DMS79 (cell line): ENCODE data around the gene ZYG11A.
"Not testable (repeated sequence)": the region's sequence is repeated elsewhere in the genome, so short reads cannot be mapped to it uniquely, and the experiment has no call there.

ENCODE experiments used
- DNase-seq: peaks from one replicate; lab custom pipeline; 2025; lab: John Stamatoyannopoulos, UW

Gene ZYG11A

DNA sequence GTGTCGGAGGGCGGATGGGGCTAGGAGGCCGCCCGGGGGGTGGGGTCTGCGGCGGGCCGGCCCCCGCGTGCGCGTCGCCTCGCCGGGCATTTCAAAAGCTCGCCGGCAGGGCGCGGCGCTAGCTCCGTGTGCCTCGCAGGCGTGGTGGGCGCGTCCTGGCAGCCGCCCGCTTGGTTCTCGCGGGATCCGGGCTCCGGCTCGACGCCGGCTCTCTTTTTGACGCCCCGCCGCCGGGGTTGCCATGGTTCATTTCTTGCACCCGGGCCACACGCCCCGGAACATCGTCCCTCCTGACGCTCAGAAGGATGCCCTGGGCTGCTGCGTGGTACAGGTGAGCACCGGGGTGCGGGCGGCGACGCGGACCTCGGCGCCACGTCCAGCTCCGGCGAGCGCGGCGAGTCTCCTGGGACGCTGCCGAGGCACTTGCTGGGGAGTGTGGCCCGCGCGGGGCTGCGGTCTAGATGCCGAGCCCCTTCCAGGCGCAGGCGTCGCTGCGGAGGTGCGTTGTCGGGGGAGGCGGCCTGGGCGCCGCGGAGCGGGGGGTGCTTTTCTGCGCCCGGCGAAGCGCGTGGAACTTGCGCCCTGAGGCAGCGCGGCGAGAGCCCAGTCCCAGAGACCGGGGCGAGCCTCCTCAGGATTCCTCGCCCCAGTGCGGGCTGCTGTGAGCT, at the start of gene ZYG11A:
Gene ZYG11A, plus strand, starts transcription at position 118 of the 668 bp plus-strand sequence. Its CDS starts 124 bp downstream, at position 242.
- peak; percentile 64 for DNase-seq

DNA sequence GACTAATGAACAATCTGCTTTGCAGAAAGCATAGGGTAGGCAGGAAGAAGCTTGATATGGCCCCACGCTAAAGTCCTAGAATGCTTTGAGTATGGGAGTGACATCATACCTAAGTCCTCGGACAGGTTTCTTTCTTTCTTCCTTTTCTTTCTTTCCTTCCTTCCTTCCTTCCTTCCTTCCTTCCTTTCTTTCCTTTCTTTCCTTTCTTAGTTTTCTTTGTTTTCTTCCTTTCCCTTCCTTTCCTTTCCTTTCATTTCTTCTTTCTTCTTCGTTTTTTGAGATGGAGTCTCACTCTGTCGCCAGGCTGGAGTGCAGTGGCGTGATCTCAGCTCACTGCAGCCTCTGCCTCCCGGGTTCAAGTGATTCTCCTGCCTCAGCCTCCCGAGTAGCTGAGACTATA, 48.8 kb upstream of the ZYG11A start:
- DNase-seq = not testable (repeated sequence)

GRCh38 chr1:52795464-52795863, 47.1 kb upstream of the ZYG11A start:
- no peak for DNase-seq

GRCh38 chr1:52798331-52798730, 44.2 kb upstream of the ZYG11A start:
- no peak for DNase-seq

- DNase-seq = no peak
Observed at GRCh38 chr1:52801011-52801410, 41.5 kb upstream of the ZYG11A start.

- DNase-seq = not testable (repeated sequence)
Observed at GRCh38 chr1:52804083-52804482, 38.5 kb upstream of the ZYG11A start.

GRCh38 chr1:52814465-52814864, 28.1 kb upstream of the ZYG11A start:
- DNase-seq = no peak

DNA sequence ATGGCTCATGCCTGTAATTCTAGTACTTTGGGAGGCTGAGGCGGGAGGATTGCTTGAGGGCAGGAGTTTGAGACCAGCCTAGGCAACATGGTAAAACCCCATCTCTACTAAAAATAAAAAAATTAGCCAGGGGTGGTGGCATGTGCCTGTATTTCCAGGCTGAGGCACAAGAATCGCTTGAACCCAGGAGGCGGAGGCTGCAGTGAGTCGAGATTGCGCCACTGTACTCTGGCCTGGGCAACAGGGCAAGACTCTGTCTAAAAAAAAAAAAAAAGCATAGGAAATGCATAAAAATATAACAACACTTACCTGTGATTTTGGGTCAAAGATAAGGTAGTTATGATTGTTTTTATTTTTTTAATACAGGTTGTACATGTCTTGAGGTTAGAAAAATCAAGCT, 21.7 kb upstream of the ZYG11A start:
- not testable (repeated sequence) for DNase-seq

GRCh38 chr1:52825868-52826267, 16.7 kb upstream of the ZYG11A start:
- DNase-seq = no peak

- DNase-seq = no peak
Observed at GRCh38 chr1:52834798-52835197, 7.8 kb upstream of the ZYG11A start.

- no peak for DNase-seq
Observed at GRCh38 chr1:52836035-52836434, 6.5 kb upstream of the ZYG11A start.

DNA sequence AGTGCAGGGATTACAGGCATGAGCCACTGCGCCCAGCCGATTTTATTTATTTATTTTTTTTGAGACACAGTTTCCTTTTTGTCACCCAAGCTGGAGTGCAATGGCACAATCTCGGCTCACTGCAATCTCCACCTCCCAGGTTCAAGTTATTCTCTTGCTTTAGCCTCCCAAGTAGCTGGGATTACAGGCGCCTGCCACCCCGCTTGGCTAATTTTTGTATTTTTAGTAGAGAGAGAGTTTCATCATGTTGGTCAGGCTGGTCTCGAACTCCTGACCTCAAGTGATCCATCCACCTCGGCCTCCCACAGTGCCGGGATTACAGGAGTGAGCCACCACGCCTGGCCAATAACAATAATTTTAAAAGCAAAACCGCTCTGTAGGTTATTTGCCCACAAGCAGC, 3.4 kb upstream of the ZYG11A start:
- DNase-seq = not testable (repeated sequence)

GRCh38 chr1:52845119-52845518, 2.6 kb downstream of the ZYG11A start:
- DNase-seq = not testable (repeated sequence)

DNA sequence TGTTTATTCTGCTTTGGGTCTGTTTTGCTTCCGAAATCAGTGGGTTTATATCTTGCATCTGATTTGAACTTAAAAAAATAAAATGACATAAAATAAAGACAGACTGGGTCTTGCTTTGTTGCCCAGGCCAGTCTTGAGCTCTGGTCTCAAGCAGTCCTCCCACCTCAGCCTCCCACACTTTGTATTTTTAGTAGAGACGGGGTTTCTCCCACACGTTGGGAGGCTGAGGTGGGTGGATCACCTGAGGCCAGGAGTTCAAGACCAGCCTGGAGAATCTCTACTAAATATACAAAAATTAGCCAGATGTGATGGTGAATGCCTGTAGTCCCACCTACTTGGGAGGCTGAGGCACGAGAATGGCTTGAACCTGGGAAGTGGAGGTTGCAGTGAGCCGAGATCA, 5.9 kb downstream of the ZYG11A start:
- DNase-seq = no peak

DNA sequence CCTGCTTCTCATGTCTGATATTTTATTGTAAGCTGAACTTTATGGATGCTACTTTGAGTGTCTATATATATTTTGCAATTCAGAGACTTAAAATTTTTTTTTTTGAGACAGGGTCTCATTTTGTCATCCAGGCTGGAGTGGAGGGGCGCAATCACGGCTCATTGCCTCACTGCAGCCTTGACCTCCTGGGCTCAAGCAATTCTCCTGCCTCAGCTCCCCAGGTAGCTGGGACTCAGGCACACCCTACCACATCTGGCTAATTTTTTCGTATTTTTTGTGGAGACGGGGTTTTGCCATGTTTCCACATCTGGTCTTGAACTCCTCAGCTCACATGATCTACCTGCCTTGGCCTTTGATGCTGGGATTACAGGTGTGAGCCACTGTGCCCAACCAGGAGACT, 8.4 kb downstream of the ZYG11A start:
- no peak for DNase-seq

DNA sequence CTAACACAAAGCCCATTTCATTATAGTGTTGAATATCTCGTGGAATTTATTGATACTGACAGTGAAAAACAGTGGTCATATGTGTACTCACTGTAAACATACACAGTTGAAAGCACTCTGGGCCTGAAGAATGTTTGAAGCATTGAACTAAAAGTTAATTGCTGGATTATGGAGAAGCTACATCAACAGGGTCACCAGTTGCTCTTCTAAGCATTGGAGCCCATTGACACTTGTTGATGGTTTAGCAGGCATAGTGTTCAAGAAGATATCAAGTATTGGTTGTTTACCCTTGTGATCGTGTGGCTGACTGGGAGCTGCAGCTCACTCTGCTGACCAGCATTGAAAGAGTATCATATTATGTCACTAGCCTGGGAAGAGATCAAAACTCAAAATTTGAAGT, 10.3 kb downstream of the ZYG11A start:
- no peak for DNase-seq

- no peak for DNase-seq
Observed at GRCh38 chr1:52855584-52855983, 13.0 kb downstream of the ZYG11A start.

DNA sequence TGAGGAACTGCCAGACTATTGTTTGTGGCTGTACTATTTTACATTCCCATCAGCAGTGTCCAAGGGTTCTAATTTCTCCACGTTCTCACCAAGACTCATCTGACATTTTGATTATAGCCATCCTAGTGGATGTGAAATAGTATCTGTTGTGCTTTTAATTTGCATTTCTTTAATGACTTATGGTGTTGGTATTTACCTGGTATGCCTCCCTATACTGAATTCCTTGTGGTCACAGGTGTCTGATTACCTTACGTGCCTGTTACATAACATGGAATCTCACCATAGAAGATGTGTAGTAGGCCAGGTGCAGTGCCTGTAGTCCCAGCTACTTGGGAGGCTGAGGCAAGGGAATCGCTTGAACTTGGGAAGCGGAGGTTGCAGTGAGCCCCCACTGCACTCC, 13.5 kb downstream of the ZYG11A start:
- no peak for DNase-seq

DNA sequence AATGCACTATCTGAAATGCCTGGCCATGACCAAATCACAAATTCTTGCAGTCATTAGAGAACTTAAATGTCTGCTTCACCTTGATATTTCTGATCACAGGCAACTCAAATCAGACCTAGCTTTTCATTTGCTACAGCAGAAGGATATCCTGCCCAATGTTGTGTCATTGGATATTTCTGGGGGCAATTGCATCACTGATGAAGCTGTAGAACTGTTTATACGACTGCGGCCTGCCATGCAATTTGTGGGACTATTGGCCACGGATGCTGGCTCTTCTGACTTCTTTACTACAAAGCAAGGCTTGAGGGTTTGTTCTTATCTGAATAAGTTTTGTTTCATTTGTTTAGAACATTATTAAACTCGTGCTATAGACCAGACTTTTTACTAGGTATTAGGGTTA, 14.9 kb downstream of the ZYG11A start:
- DNase-seq = no peak

DNA sequence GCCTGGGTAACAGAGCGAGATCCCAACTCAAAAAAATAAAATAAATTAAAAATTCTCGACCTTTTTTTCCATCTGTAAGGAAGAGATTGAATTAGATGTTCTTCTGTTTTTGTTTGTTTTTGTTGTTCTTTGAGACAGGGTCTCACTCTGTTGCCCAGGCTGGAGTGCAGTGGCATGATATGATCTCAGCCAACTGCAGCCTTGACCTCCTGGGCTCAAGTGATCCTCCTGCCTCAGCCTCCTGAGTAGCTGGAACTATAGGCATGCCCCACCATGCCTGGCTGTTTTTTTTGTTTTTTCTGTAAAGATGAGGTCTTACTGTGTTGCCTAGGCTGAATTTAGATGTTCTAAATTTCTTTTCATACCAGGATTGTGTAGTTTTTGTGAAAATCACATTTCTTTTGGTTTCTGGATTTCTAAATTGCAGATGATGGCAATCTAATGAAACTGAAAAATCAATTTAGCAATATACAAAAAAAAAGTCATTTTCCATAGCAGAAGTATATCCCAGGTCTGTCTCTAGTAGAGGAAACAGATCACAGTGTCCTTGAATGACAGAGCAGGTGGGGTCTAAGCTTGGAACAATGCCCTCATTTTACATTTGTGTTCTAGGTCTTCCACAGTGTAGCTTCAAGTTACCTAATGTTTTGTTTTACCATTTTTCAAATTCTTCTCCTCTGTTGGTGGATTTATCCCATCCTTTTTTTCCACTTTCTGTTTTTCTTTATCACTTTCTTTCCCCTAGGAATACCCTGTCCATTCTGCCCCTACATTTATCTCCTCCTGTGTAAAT, 20.3 kb downstream of the ZYG11A start:
- DNase-seq = no peak

- DNase-seq = no peak
Observed at GRCh38 chr1:52867087-52867863, 24.7 kb downstream of the ZYG11A start.

DNA sequence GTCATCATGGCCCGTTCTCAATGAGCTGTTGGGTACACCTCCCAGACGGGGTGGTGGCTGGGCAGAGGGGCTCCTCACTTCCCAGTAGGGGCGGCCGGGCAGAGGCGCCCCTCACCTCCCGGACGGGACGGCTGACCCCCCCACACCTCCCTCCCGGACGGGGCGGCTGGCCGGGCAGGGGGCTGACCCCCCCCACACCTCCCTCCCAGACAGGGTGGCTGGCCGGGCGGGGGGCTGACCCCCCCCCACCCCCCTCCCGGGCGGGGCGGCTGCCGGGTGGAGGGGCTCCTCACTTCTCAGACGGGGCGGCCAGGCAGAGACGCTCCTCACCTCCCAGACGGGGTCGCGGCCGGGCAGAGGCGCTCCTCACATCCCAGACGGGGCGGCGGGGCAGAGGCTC, 27.2 kb downstream of the ZYG11A start:
- DNase-seq = not testable (repeated sequence)

GRCh38 chr1:52876843-52877242, 34.3 kb downstream of the ZYG11A start:
- no peak for DNase-seq
